RPMI8226 (cell line): Measurements from ENCODE around the gene EML4.
"Not testable (repeated sequence)": the region's sequence is repeated elsewhere in the genome, so short reads cannot be mapped to it uniquely, and the experiment has no call there.

Source experiments
- DNase-seq: peaks from one replicate; pipeline ENCODE4 v3.0.0-alpha.2; 2015

Gene EML4

DNA sequence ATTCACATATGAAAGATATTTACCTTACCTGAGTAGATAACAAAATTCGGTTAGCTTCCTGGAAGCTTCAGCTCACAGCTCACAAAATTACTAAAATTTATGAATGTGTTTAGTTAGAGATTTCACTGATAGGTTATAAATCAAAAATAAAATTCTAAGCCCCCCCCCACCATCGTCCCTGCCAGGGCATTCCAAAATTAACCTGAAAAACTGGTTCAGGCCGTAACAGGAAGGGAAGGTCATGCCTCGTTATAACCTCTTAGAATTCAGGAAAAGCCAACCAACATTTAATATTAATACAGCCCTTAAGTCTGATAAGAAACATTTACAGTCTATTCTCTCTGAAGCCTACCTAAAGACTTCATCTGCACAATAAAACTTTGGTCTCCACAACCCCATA is 143.0 kb downstream of the EML4 start:
- DNase-seq: no peak

DNA sequence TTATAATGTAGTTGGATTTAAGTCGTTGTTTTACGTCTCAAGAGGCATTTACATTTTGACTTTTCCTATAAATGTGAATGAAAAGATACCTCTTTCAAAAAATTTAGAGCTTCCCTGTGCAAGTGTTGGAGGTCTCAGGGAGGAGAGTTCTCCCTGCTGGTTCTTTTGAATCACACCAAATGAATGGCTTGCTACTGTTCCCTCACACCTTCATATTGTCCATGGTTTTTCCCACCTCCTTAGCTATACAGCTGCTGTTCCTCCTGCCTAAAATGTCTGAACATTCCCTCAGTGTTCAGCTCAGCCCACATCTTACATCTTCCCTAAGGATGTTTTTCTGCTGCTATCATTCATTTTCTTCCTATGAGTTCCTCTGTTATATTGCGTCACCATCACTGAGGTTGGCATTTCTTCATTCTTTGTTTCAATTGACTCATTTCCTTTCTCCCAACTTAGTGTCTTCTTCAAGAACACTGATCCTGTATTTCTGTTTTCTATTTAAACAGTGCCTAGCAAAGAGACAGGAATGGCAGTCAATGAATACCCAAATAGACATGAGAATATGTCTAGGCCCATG is 145.8 kb downstream of the EML4 start:
- no peak for DNase-seq

DNA sequence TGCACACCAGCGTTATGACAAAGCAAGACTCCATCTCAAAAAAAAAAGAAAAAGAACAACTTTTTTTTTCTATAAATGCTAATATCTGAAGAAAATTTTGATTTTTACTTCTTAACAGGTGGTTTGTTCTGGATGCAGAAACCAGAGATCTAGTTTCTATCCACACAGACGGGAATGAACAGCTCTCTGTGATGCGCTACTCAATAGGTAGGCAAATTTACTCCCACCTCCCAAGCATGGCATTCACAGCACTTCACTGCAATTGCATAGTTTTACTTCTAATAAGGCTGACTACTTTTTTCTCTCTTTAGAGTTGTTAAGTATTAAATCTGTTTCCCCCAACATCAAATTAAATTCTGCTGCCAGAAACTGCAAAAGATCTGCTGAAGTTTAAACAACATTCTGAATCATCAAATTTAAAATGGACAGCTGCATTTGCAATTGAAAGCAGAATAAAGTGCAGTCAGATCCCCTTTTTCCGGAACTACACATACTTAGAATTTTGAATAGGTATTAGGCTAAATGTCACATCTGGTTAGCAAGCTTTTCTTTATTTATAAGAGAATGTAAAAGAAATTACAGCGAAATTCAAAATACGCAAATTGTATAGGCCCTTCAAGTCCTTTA is 146.8 kb downstream of the EML4 start:
- no peak for DNase-seq

DNA sequence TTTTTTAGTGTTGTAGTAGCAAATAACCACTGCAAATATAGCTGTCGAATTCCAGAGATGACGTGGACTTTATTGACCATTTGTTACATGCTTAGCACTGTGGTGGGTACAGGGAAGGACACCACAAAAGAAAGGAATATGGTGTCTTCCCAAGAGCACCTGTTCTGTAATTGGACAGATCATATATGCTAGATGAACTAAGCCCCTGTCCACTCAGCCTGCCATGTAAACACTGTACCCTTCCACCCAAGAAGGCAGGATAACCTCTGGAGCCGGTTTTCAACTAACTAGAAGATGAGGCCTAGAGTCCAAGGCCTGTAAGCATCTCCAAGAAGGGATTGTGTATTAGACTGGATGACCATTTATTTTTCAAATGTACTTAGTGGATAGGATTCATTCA is 147.8 kb downstream of the EML4 start:
- DNase-seq: no peak

DNA sequence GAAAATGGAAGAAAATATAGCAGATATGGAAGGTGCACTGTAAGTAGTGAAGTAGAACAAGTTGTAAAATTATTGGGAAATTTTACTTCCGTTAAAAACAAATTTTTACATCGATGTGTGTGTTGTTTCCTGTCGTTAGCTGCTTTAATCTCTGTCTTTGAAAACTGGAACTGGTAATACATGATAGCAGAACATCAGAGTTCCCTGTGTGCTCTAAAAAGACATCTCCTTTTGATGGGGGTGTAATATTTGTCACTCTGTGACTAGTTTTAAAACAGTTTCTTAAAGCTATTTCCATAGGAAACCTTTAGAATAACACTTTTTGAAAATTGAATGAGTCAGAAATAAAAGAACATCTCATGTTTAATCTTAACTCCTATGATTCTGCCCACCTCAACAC is 148.3 kb downstream of the EML4 start:
- no peak for DNase-seq

DNA sequence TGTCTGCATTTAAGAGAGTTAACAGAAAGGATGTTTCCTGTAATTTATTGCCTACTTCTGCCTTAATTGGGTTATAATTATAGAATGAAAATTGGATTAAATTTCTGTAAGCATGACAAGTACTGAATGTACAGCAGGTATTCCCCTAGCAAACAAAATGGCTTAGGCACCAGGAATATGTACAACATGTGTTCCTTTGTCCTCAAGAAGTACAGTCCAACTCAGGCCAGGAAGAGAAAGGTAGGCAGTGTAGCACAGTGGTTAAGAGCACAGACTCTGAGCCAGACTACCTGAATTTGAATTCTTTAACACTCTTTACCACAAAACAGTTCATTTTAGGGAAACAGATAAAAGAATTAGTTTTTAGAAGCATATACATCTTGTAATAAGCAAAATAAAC is 148.8 kb downstream of the EML4 start:
- DNase-seq: no peak

DNA sequence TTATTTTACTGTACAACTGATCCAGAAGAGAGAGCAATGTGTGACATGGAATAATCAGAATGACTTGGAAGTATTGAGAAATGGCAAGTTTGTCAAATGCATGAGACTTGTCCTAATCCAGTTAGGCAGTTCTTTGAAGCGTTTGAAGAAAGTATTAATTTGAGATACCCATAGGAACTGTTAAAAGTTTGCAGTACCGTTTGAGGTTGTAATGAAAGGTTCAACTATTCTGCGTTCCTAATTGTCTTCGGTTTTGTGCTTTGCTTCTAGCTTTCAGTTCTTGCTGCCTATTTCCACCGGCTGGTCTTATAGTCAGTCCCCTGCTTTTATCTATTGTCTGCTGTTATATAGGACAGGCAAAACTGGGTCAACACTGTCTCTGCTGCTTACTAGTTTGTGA is 150.1 kb downstream of the EML4 start:
- DNase-seq: no peak

DNA sequence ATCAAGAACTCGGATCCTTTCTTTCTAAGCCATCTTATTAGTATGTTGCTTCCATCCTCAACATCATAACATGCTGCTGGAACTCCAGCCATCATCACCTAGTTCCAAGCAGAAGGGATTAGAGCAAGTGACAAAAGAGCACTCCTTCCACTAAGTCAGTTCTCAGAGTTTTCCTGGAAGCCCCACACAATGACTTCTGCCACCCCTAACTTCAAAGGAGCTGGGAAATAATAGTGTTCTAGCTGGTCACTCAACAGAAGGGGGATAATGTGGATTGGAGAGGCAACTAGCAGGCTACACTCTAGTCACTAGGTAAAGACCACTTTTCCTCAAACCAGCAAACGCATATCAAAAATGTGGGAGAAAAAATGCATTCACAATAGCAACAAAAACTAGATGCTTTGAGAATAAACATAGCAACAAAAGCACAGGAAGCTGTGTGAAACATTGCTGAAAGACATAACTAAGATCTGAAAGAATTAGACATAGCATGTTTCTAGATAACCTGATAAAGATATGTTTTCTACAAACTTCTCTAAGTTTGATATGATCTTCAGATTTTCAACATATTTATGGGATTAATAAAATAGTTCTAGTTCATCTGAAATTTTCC is 152.4 kb downstream of the EML4 start:
- no peak for DNase-seq

DNA sequence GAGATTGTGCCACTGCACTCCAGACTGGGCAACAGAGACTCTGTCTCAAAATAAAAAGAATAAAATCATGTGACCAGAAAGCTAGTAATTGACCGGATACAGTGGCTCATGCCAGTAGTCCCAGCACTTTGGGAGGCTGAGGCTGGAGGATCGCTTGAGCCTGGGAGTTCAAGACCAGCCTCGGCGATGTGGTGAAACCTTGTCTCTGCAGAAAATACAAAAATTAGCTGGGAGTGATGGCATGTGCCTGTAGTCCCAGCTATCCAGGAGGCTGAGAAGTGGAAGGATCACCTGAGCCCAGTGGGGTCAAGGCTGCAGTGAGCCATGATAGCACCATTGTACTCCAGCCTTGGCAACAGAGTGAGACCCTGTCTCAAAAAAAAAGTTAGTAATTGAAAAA is 155.1 kb downstream of the EML4 start:
- DNase-seq: no peak

DNA sequence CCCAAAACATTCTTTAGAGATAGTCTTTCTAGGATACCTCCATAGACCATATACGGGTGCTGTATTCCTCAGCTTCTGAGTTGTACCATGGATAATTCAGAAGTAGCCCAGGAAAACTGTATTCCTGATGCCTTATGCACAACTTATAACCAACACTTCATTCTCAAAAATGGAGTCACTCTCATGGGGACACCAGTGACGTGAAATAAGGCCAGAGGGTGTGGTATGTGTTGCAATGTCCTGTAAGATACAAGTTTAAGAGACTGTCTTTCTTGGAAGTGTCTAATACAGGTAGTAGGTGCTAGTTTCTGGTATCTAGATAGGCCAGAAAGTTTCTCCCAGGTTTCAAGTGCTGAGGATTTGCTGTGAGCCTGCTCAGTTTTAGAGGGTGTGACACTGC is 155.8 kb downstream of the EML4 start:
- DNase-seq: no peak

DNA sequence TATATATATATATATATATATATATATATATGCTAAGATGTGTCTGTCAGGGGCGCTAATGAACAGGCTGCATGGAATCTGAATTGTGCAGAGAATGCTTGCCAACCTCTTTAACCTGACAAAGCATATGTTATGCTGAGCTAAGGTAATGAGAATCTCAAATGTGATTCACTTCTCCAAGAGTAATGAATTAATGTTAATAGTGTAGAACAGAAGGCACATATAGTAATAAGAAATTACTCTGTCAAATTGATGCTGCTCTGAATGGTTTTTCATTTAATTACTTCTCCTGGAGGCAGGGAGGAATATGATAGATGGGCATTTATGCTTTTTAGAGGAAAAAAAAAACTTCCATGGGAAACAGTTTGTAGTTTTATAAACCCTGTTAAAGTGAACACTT is 156.5 kb downstream of the EML4 start:
- no peak for DNase-seq

DNA sequence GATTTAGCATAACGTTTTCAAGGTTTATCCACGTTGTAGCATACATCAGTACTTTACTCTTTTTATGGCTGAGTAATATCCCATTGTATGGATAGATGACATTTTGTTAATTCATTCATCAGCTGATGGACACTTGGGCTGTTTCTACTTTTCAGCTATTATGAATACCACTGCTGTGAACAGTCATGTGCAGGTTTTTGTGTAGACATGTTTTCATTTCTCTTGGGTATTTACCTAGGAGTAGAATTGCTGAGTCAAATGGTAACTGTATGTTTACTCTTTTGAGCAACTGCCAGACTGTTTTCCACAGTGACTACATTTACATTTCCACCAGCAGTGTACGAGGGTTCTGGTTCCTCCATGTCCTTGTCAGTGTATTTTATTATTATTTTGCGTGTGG is 158.0 kb downstream of the EML4 start:
- no peak for DNase-seq

DNA sequence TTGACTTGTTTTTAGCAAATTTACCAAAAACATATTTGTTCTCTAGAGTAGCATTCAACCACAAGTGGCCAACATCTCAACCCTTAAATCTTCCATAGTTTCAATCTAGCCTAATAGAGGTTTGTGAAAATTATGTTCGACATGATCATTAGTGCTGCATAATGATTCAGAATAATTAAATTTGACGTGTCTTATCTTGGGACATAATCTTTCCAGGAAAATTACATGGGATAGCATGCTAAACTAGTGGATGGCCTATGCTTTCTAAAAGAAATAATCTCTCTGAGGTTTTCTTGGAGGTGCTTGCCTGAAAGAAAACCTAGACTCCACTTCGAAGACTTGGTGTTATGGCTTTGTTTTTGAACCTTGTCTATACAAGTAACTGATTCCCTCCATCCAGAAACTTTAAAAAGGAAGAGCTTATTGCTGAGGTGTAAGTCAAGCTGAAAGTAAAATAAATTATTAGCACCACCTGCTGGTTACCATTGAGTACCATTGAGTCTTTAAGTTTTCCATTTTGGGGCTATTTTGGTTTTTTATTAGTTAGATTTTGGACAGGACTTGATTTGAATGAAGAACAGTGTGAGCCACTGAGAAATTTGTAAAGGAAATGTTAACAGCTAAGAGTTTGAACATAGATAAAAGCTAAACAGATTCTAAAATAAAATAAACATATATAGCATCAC is 159.1 kb downstream of the EML4 start:
- DNase-seq: peak; percentile 11

DNA sequence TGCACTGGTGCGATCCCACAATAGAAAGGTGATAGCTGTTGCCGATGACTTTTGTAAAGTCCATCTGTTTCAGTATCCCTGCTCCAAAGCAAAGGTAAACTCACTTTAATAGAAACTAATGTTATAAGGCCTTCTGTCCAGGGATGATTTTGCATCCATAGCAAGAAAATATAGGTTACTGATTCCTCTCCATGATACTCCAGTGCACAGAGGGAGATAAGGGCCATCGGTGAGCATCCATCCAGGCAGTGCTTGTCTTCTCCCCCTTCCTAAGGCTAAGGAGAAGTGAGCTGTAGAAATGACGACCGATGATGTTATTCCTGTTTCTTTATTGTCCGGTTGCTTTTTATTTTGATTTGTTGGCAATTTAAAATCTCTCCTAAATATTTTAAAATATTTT is 159.8 kb downstream of the EML4 start:
- no peak for DNase-seq

DNA sequence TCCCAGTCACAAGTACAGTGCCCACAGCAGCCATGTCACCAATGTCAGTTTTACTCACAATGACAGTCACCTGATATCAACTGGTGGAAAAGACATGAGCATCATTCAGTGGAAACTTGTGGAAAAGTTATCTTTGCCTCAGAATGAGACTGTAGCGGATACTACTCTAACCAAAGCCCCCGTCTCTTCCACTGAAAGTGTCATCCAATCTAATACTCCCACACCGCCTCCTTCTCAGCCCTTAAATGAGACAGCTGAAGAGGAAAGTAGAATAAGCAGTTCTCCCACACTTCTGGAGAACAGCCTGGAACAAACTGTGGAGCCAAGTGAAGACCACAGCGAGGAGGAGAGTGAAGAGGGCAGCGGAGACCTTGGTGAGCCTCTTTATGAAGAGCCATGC is 160.6 kb downstream of the EML4 start:
- no peak for DNase-seq

DNA sequence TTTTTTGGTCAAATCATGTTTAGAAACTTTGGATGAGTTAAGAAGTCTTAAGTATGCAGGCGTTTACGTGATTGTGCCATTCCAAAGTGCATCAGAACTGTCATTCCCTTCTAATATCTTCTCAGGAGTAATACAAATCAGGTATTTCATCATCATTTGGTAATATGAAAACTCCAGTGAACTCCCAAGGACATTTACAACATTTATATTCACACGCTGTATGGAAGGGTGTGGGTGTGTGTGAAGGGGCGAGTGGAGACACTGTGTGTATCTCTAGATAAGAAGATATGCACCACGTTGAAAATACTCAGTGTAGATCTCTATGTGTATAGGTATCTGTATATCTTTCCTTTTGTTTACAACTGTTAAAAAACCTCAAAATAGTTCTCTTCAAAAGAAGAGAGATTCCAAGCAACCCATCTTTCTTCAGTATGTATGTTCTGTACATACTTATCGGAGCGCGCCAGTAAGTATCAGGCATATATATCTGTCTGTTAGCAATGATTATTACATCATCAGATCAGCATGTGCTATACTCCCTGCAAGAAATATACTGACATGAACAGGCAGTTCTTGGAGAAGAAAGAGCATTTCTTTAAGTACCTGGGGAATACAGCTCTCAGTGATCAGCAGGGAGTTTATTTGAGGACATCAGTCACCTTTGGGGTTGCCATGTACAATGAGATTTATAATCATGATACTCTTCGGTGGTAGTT is 162.6 kb downstream of the EML4 start:
- no peak for DNase-seq

DNA sequence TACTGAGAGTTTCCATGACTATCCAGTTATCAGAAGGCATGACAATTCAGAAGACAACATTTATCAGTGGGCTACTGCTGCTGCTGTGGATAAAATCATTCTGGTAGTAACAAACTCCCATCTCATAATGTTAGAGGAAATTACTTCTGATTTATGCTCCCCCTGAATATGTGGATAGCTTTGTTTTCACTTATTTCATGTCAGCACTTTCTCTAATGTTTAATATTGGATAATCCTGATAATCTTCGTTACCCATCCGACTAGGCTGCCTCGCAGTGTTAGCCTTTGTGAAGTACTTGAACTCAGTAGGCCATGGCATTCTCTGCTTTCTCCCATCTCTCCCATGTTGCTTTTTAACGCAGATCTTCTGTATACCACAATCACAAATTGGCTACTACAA is 163.4 kb downstream of the EML4 start:
- no peak for DNase-seq

DNA sequence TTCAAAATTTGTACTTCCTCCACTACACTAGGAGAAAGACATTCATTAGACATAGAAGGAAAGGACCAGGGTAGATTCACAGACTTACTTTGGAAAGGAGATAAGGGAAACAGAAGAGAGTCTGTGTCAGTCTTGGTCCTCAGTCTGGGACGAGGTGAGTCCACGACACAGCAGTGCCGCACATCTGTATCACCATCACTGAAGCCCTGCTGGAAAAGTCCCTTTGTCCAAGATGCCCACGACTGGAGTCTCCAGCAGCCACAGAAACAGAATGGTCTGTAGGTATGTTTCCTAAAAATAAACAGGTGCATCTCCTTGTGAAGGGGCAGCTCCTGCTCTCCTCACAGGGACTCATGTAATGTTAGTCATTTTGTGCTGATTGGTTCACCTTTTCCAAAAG is 164.4 kb downstream of the EML4 start:
- DNase-seq: no peak

DNA sequence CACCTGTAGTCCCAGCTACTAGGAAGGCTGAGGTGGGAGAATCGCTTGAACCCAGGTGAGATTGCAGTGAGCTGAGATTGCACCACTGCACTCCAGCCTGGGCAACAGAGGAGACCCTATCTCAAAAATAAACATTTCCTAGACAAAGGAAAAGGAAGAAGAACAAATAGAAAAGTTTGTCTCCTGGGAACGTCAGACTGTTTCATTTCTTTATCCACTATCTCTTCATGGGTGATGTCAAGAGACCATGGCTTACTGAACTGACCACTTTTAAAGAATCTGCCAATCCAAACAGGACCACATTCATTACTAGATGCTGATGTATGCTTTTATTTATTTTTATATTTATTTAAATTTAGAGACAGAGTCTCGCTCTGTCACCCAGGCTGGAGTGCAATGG is 165.1 kb downstream of the EML4 start:
- DNase-seq: no peak

DNA sequence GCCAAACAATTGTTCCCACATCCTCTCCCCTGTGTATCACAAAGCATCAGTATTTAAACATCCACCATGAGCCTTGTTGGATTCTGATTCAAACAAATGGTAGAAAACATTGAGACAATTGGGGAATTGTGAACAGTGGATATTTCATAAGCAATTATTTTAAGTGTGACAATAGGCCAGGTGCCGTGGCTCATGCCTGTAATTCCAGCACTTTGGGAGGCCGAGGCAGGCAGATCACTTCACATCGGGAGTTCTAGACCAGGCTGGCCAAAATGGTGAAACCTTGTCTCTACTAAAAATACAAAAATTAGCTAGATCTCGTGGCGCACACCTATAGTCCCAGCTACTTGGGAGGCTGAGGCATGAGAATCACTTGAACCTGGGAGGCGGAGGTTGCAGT is 165.7 kb downstream of the EML4 start:
- DNase-seq: not testable (repeated sequence)

DNA sequence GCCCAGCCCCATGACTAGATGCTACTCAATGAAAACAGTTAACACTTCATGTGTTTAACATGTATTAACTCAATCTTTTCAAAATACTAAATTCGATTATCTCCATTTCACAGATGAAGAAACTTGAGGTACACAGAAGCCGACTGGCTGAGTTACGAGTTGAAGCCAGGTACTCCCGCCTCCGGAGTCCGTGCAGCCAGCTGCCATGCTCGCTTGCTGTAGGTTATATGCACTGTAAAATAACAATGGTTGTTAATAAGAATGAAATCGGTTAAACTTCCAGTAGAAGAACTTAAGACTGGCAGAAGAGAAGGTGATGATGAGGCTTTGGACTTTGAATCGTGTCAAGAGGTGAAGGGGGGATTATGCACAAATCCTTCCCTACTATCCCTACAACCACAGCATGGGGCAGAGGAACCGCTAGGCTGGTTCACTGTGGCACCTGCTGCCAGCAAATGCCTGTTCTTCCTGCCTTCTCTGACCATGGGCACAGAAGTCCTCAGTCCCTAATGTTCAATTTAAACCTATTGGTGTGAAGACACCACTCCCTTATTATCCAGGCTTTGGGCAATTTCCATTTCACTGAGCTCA is 166.5 kb downstream of the EML4 start:
- DNase-seq: no peak

DNA sequence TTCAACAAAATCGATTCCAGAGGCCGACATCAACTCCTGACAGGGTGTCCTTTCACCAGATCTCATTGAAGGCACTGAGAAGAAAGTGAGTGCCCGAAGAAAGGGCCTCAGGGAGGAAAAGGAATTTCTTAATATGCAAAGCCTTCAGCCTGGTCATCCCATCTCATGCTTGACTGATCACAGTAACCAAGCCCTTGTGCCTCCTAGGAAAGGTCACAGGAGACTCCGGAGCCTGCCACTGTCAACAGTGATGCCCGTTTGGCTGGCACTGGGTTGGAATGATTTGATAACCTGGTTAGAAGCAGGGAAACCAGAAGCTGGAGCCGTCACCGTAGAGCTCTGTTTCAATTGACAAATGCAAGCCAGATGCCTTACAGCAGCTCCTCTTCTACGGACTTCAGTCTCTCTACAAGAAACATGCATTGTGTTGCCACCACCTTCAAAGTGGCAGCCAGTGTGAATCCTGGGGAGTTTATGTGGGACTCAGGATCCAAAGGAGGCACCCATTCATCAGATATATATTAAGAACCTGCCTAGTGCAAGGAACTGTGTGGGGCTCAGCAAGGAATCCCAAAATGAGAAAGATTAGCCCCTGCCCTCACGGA is 167.3 kb downstream of the EML4 start:
- DNase-seq: no peak

DNA sequence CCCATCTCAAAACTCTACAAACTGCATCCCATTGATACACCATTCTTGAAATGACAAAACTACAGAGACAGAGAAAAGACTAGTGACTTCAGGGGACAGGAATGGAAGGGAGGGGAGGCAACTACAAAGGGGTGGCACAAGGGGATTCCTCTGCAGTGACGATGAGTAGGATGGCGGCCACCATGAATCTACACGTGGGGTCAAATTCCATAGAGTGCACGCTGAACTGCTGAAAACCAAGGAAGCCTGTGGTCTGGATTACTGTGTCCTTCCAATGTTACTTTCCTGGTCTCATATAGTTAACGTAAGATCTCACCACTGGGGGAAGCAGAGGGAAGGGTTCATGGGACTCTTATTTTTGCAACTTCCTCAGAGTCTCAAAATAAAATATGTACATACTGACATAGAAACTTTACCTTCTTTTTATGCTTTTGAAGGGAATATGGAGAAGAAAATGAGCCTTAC is 168.2 kb downstream of the EML4 start:
- no peak for DNase-seq
